Naive thymus-derived CD4-positive, alpha-beta T cell (primary cell): ENCODE data around the gene MPP2. TPM values are rescaled to one million over a fixed set of nuclear protein-coding genes. Genes with fewer than 3 reads are reported as not detected.

Experiments
- ATAC-seq: fragments of 150-1000 bp; cut with Tn5 transposase; 2 replicates; pipeline ENCODE4 v1.10.0; 2021; ENCODE audit warnings: mild to moderate bottlenecking, moderate library complexity
- CTCF ChIA-PET: fragments of 350-600 bp; sonication (Branson Sonifier 250); formaldehyde crosslinking; loops from one replicate; lab custom pipeline; 2021; ENCODE audit warnings: antibody characterized with exemption; lab: Charles Lee
- POLR2A ChIA-PET: fragments of 350-600 bp; sonication (Branson Sonifier 250); formaldehyde crosslinking; loops from one replicate; lab custom pipeline; 2021; ENCODE audit warnings: antibody characterized with exemption, inconsistent platforms; lab: Charles Lee
- DNase-seq, 9 donors: peaks; one replicate each; pipeline versions ENCODE4 v3.0.0 to v3.0.0-alpha.2; 2020 to 2022; ENCODE audit warnings: mixed read lengths in 1 of 9
- H3K27ac ChIP-seq: one replicate; pipeline ENCODE4 v1.7.0; 2013; ENCODE audit warnings: mild to moderate bottlenecking, low read depth, low read length, moderate library complexity
- H3K27me3 ChIP-seq, 2 donors: one replicate each; pipeline ENCODE4 v1.7.0; 2013; ENCODE audit warnings: low read length in 2 of 2, mild to moderate bottlenecking in 2 of 2, moderate library complexity in 2 of 2; ENCODE audit not compliant: control insufficient read depth in 2 of 2, insufficient read depth in 2 of 2
- H3K36me3 ChIP-seq, 3 experiments: 1 replicate in 2 of 3; 2 replicates in 1 of 3; pipeline ENCODE4 v1.7.0; 2013; ENCODE audit warnings: low read length in 3 of 3, mild to moderate bottlenecking in 3 of 3, moderate library complexity in 1 of 3; ENCODE audit not compliant: insufficient read depth in 3 of 3, control insufficient read depth in 2 of 3
- H3K4me1 ChIP-seq, 2 donors: one replicate each; pipeline ENCODE4 v1.7.0; 2013; ENCODE audit warnings: low read length in 2 of 2, mild to moderate bottlenecking in 2 of 2, moderate library complexity in 1 of 2; ENCODE audit not compliant: control insufficient read depth in 2 of 2, insufficient read depth in 2 of 2
- H3K4me3 ChIP-seq: 2 replicates; pipeline ENCODE4 v1.7.0; 2013; ENCODE audit warnings: mild to moderate bottlenecking, low read length
- H3K9me3 ChIP-seq, 3 experiments: 1 replicate in 2 of 3; 2 replicates in 1 of 3; pipeline ENCODE4 v1.7.0; 2013; ENCODE audit warnings: low read length in 3 of 3; ENCODE audit not compliant: control insufficient read depth in 2 of 3
- H3K27ac Mint-ChIP-seq, 9 donors: one replicate each; pipeline ENCODE4 v1.8.0; 2020 to 2022; ENCODE audit warnings: mixed read lengths in 9 of 9, mild to moderate bottlenecking in 8 of 9, moderate library complexity in 5 of 9, inconsistent platforms in 2 of 9
- H3K27me3 Mint-ChIP-seq, 5 donors: one replicate each; pipeline ENCODE4 v1.8.0; 2021 to 2022; ENCODE audit warnings: mixed read lengths in 5 of 5, mild to moderate bottlenecking in 1 of 5
- H3K36me3 Mint-ChIP-seq, 5 donors: one replicate each; pipeline ENCODE4 v1.8.0; 2020 to 2022; ENCODE audit warnings: mixed read lengths in 5 of 5, mild to moderate bottlenecking in 3 of 5, inconsistent platforms in 1 of 5
- H3K4me1 Mint-ChIP-seq, 7 donors: one replicate each; pipeline ENCODE4 v1.8.0; 2020 to 2022; ENCODE audit warnings: mixed read lengths in 7 of 7, mild to moderate bottlenecking in 3 of 7, inconsistent platforms in 1 of 7
- H3K4me3 Mint-ChIP-seq, 10 donors: one replicate each; pipeline ENCODE4 v1.8.0; 2020 to 2022; ENCODE audit warnings: mild to moderate bottlenecking in 10 of 10, mixed read lengths in 10 of 10, moderate library complexity in 6 of 10, inconsistent platforms in 2 of 10
- H3K9me3 Mint-ChIP-seq, 11 donors: one replicate each; pipeline ENCODE4 v1.8.0; 2020 to 2022; ENCODE audit warnings: mixed read lengths in 11 of 11, mild to moderate bottlenecking in 4 of 11, inconsistent platforms in 1 of 11, moderate library complexity in 1 of 11
- intact Hi-C, 2 donors: fragments of 100-400 bp; cut with micrococcal nuclease; formaldehyde crosslinking; loops; one replicate each; pipeline ENCODE4 v1.15.1; 2023
- polyA plus RNA-seq, 2 donors: library from polyadenylated mRNA; unstranded; fragments of 300-500 nt; fragmentation: Illumina TruSeq; gene quantifications; one replicate each; pipeline ENCODE4 v1.2.3, GENCODE V29; 2021
- total RNA-seq, 6 experiments: library from RNA in 5 of 6; stranded (reverse) in 5 of 6; gene quantifications; 1 replicate in 5 of 6; 2 replicates in 1 of 6; pipeline ENCODE4 v1.2.3 and lab custom pipeline; 2021 to 2026

Gene MPP2
- total and polyA plus RNA-seq, 7 experiments from 2014 or later, result 0.24 to 9.3 (median 3.6) TPM

DNA sequence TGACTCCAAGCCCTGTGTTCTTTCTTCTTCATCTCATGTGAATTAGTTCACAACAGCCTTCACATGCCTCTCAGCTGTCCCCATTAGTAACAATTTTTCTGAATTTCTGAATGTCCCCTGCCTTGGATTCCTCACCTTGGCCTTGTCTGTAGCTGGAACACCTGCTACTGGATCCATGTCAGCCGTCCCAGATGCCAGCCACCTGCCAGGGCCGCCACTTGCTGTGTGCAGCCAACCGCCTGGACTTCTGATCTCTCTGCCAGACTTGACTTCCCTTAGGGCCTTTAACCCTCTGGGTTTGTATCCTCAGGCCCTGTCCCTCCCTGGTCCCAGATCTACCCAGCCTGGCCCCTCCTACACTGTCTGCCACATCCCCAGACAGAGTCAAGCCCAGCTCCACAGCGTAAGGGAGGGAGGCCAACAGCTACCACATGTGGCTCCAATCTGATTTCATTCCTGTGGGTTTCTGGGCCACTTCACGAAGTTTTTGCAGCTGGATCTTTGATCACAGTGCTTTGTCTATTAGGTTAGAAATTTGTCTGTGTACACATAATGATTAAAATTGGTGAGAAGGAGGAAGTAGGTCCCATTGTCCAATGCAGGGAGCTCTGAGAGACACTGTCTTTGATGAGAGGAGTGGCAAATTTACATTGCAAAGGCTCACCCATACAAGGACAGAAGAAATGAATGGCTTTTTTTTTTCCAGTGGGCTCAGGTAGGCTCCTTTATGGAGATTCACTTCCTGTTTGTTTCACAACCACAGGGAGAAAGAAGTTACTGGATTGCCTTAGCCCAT, 15.3 kb downstream of the MPP2 start:
- peaks cover 0 to 25% (median 0%) of the 10 kb centered on the region in 5 donors for H3K36me3 Mint-ChIP-seq
- H3K4me3 ChIP-seq, result no peak overlapping the region
- no peak for DNase-seq
- no peaks in the 10 kb centered on the region for H3K9me3 Mint-ChIP-seq
- ATAC-seq, result no peak
- H3K4me1 ChIP-seq, result no peaks in the 10 kb centered on the region
- peaks cover 0 to 12% (median 0%) of the 10 kb centered on the region in 5 donors for H3K27me3 Mint-ChIP-seq
- no peak overlapping the region for H3K27ac ChIP-seq
- H3K27ac Mint-ChIP-seq, result no peak overlapping the region
- H3K27me3 ChIP-seq, result no peaks in the 10 kb centered on the region
- POLR2A ChIA-PET, result no interaction called here
- no peaks in the 10 kb centered on the region for H3K9me3 ChIP-seq
- intact Hi-C loops, result no loop called here
- no peak overlapping the region for H3K4me3 Mint-ChIP-seq
- CTCF ChIA-PET, result interaction anchor here (1.0 to 1.4 kb wide), 2 partner anchors 14 to 52 kb away, joined by 3 to 4 read pairs; no protein-coding TSS in a partner anchor
- no peaks in the 10 kb centered on the region for H3K4me1 Mint-ChIP-seq
- no peaks in the 10 kb centered on the region for H3K36me3 ChIP-seq

DNA sequence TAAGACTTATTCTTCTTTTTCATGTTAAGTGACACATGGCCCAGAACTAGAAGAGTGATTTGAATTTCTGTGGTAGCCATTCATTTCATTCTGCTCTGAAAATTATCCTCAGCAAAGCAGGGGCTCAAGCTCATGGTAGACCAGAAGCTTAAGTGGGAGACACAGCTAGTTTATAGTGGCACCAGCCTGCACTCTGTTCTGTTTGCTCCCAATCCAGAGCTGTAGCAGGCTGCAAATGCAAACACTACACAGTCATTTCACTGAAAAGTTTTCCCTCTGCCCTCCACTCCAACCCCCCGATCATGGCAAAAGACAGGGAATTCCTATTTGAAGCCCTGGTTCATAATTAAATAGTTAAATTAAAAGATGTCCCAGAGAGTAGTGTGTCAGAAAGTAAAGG, 17.1 kb downstream of the MPP2 start:
- H3K9me3 ChIP-seq, result no peaks in the 10 kb centered on the region
- ATAC-seq (no peak), DNase-seq (no peak)
- H3K36me3 ChIP-seq, result no peaks in the 10 kb centered on the region
- Mint-ChIP-seq H3K27me3 (peaks cover 0 to 8% (median 0%) of the 10 kb centered on the region in 5 donors), H3K4me3 (no peak overlapping the region), H3K9me3 (no peaks in the 10 kb centered on the region), H3K36me3 (peaks cover 0 to 17% (median 0%) of the 10 kb centered on the region in 5 donors), H3K27ac (no peak overlapping the region), H3K4me1 (no peaks in the 10 kb centered on the region)
- no peaks in the 10 kb centered on the region for H3K4me1 ChIP-seq
- no peaks in the 10 kb centered on the region for H3K27me3 ChIP-seq
- CTCF ChIA-PET, result no interaction called here
- POLR2A ChIA-PET, result interaction anchor here (0.5 kb wide), 1 partner anchor 34 kb away, joined by 3 read pairs; no protein-coding TSS in a partner anchor
- intact Hi-C loops, result no loop called here
- no peak overlapping the region for H3K4me3 ChIP-seq
- H3K27ac ChIP-seq, result no peak overlapping the region

DNA sequence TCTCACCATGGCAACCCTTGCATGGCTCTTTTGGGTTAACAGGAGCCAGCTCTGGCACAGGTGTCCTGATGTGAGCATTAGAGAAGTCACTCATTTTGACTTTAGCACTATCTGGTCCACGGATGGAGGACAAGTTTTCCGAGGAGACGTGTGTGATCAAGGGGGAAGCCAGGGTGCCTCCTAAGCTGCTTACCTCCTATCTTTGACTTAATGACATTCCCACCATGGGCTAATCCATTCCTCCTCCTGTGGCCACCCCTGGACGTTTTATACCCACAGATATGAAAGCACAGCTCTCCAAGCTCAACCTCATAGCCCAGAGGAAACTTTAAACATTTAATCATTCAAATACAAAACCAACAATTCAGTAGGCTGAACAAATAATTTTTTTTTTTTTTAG, 18.8 kb downstream of the MPP2 start:
- intact Hi-C loops, result no loop called here
- peaks cover 0 to 17% (median 0%) of the 10 kb centered on the region in 5 donors for H3K36me3 Mint-ChIP-seq

DNA sequence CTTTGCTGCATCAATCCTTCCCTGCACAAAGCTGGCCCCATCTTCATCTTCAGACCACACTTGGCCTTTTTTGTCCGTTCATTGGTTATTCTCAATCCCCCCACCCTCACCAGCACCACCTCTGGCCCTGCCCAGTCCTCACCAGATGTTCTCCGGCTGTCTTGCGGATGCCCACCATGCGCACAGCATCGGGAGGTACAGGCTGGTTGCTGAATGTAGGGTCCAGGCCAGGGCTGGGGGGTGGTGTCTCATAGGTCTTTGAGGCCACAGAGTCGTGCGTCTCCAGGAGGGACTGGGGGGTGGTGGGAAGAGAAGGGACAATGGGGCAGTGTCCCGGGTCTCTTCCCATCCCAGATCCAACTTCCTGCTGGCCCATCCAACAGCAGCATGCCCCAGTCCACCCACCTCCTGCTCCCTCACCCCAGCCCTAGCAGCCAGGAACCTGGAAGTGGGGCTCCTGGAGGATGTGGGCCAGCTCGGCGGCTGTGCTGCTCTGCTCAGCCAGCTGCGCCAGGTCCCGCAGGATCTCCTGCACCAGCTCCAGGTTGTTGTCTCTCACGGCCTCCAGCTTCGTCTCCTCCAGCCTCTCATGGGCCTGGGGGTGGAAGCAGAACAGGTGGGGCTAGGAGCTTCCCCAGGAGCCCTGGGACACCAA, 24.4 kb downstream of the MPP2 start:
- no peak for DNase-seq
- CTCF ChIA-PET, result no interaction called here

More for the DNA sequence above, 18.8 kb downstream of the MPP2 start:
- H3K36me3 ChIP-seq, result no peaks in the 10 kb centered on the region
- CTCF ChIA-PET, result interaction anchor here (0.6 kb wide), 1 partner anchor 48 kb away, joined by 3 read pairs; no protein-coding TSS in a partner anchor
- ATAC-seq, result no peak
- Mint-ChIP-seq H3K27ac (no peak overlapping the region), H3K4me3 (no peak overlapping the region), H3K9me3 (no peaks in the 10 kb centered on the region), H3K27me3 (peaks cover 0 to 10% (median 0%) of the 10 kb centered on the region in 5 donors), H3K4me1 (no peaks in the 10 kb centered on the region)
- H3K27me3 ChIP-seq, result no peaks in the 10 kb centered on the region
- POLR2A ChIA-PET, result no interaction called here
- no peaks in the 10 kb centered on the region for H3K4me1 ChIP-seq
- H3K9me3 ChIP-seq, result no peaks in the 10 kb centered on the region
- no peak for DNase-seq
- H3K27ac ChIP-seq, result no peak overlapping the region
- no peak overlapping the region for H3K4me3 ChIP-seq

DNA sequence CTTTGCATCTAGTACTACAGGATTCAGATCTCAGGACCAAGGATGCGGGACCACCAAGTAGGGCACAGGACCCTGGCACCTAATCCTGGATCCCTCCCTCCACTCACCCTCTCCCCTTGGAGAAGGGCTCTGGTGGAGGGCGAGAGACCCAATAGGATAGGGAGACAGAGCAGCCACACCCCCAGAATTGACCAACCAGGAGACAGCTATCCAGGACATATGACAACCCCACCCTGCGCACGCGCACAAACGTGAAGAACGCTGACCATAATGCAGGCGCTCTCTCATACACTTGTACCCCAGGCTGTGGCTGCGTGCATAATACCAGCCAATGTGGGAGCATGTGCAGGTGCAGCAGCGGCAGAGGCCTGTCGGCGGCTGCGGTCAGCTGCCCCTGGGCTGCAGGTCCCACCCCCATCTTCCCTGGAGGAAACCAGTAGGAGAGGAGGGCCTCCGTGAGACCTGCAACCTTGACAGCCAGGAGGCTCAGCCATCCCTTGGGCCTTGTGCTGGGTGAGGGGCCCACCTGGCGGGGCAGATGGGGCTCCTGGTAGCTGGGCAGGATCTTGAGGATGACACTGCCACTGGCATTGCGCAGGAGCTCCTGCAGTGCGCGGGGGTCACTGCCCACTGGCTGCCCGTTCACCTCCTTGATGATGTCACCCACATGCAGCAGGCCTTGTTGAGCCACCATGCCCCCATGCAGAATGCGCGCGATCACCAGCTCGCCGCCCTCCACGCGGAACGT, 25.4 kb downstream of the MPP2 start:
- H3K27me3 Mint-ChIP-seq, result peaks cover 0 to 10% (median 0%) of the 10 kb centered on the region in 5 donors
- no peaks in the 10 kb centered on the region for H3K9me3 Mint-ChIP-seq
- H3K9me3 ChIP-seq, result no peaks in the 10 kb centered on the region
- no peak overlapping the region for H3K27ac ChIP-seq
- DNase-seq, result no peak
- peaks cover 0 to 2% (median 0%) of the 10 kb centered on the region in 7 donors for H3K4me1 Mint-ChIP-seq
- ATAC-seq, result no peak
- no peak overlapping the region for H3K4me3 Mint-ChIP-seq
- no peak overlapping the region for H3K27ac Mint-ChIP-seq
- intact Hi-C loops, result no loop called here
- no peaks in the 10 kb centered on the region for H3K27me3 ChIP-seq
- H3K36me3 Mint-ChIP-seq, result peaks cover 0 to 8% (median 0%) of the 10 kb centered on the region in 5 donors
- no peaks in the 10 kb centered on the region for H3K36me3 ChIP-seq
- ChIA-PET CTCF (no interaction called here), POLR2A (no interaction called here)
- H3K4me3 ChIP-seq, result no peak overlapping the region
- H3K4me1 ChIP-seq, result no peaks in the 10 kb centered on the region

More for the DNA sequence above, 24.4 kb downstream of the MPP2 start:
- H3K36me3 Mint-ChIP-seq, result peaks cover 0 to 8% (median 0%) of the 10 kb centered on the region in 5 donors
- intact Hi-C loops, result no loop called here
- no peaks in the 10 kb centered on the region for H3K4me1 ChIP-seq
- no peak overlapping the region for H3K27ac ChIP-seq
- POLR2A ChIA-PET, result no interaction called here
- no peak overlapping the region for H3K4me3 Mint-ChIP-seq
- peaks cover 0 to 10% (median 0%) of the 10 kb centered on the region in 5 donors for H3K27me3 Mint-ChIP-seq
- no peak overlapping the region for H3K4me3 ChIP-seq
- H3K27me3 ChIP-seq, result no peaks in the 10 kb centered on the region
- peaks cover 0 to 2% (median 0%) of the 10 kb centered on the region in 7 donors for H3K4me1 Mint-ChIP-seq
- no peaks in the 10 kb centered on the region for H3K9me3 ChIP-seq
- no peaks in the 10 kb centered on the region for H3K9me3 Mint-ChIP-seq
- no peak overlapping the region for H3K27ac Mint-ChIP-seq
- H3K36me3 ChIP-seq, result no peaks in the 10 kb centered on the region
- ATAC-seq, result no peak

GRCh38 chr17:43881181-43881580, 26.2 kb downstream of the MPP2 start:
- ATAC-seq (no peak), DNase-seq (no peak)
- Mint-ChIP-seq H3K4me3 (no peak overlapping the region), H3K9me3 (no peaks in the 10 kb centered on the region), H3K36me3 (peaks cover 0 to 8% (median 0%) of the 10 kb centered on the region in 5 donors), H3K27me3 (peaks cover 0 to 6% (median 0%) of the 10 kb centered on the region in 5 donors), H3K4me1 (peaks cover 0 to 2% (median 0%) of the 10 kb centered on the region in 7 donors), H3K27ac (no peak overlapping the region)
- Histone ChIP-seq H3K27ac (no peak overlapping the region), H3K9me3 (no peaks in the 10 kb centered on the region), H3K4me1 (no peaks in the 10 kb centered on the region), H3K36me3 (no peaks in the 10 kb centered on the region), H3K4me3 (no peak overlapping the region), H3K27me3 (no peaks in the 10 kb centered on the region)
- intact Hi-C loops, result no loop called here
- ChIA-PET CTCF (interaction anchor here (0.9 to 1.6 kb wide), 2 partner anchors 16 to 18 kb away, joined by 3 to 6 read pairs; no protein-coding TSS in a partner anchor), POLR2A (no interaction called here)
